ENCODE results near the gene RFX1.

Gene RFX1

DNA sequence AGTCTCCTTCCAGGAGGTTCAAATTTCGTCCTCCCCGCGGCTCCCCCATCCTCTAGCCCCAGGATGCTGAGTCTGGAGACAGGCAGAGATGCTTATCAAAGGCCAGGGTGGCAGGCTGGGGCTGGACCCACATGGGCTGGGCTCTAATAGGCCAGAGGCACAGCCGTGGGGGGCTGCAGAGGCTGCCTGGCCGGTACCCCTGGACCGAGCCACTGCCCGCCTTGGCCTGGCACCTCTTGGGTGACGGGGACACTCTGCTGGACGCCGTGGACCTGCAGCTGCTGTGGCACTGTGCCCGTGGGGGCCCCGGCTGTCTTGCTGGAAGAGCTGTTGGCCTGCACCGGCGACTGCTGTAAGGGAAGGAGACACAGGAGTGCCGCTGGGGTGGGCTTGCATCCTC lies 25.8 kb downstream of the RFX1 start:
- TF ChIP-seq, protein P1, sequence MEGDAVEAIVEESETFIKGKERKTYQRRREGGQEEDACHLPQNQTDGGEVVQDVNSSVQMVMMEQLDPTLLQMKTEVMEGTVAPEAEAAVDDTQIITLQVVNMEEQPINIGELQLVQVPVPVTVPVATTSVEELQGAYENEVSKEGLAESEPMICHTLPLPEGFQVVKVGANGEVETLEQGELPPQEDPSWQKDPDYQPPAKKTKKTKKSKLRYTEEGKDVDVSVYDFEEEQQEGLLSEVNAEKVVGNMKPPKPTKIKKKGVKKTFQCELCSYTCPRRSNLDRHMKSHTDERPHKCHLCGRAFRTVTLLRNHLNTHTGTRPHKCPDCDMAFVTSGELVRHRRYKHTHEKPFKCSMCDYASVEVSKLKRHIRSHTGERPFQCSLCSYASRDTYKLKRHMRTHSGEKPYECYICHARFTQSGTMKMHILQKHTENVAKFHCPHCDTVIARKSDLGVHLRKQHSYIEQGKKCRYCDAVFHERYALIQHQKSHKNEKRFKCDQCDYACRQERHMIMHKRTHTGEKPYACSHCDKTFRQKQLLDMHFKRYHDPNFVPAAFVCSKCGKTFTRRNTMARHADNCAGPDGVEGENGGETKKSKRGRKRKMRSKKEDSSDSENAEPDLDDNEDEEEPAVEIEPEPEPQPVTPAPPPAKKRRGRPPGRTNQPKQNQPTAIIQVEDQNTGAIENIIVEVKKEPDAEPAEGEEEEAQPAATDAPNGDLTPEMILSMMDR (IDR thresholded peaks at IDR 0.05; ENCODE audit: low read depth, low read length), result no peak

DNA sequence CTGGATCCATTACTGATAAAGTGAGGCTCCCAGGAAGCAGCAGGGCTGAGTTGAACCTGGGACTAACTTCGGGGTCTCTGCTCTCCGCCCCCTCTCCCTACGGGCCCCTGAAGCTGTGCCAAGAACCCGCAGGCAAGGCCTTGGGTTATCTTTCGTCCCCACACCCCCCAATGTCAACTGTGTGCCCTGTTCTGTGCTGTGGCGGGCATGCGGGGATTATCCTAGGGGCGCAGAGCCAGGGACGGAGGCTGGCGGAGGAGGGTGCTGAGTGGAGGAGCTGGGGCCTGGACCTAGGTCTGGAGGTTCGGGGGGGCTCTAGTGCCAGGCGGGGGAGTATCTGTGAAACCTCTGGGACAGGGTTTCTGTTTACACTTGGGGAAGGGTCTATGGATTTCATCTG lies 26.4 kb downstream of the RFX1 start:
- TF ChIP-seq, protein P1 (IDR thresholded peaks at IDR 0.05; ENCODE audit: low read depth, low read length), result no peak
- H3K4me3 ChIP-seq (ENCODE audit: low read depth, low read length), result no peak overlapping the region

More for the DNA sequence above, 25.8 kb downstream of the RFX1 start:
- H3K4me3 ChIP-seq (ENCODE audit: low read depth, low read length), result no peak overlapping the region

DNA sequence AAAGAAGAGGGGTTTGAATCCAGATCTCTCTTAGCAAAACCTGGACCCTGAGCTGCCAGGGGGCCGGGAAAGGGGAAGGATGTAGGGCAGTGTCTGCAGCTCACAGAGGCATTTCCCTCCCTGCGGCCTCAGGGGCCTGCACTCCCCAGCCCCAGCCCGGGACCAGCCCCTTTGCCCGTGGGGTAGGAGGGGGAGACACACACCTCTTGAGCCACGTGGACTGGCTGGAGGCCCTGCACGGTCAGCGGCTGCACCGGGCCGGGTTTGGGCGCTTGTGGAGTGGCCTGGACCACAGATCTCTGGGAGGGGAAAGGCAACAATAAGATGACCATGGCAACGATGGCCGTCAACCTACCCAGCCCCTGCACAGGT lies 26.9 kb downstream of the RFX1 start:
- TF ChIP-seq, protein P1 (IDR thresholded peaks at IDR 0.05; ENCODE audit: low read depth, low read length), result no peak
- no peak overlapping the region for H3K4me3 ChIP-seq (ENCODE audit: low read depth, low read length)

DNA sequence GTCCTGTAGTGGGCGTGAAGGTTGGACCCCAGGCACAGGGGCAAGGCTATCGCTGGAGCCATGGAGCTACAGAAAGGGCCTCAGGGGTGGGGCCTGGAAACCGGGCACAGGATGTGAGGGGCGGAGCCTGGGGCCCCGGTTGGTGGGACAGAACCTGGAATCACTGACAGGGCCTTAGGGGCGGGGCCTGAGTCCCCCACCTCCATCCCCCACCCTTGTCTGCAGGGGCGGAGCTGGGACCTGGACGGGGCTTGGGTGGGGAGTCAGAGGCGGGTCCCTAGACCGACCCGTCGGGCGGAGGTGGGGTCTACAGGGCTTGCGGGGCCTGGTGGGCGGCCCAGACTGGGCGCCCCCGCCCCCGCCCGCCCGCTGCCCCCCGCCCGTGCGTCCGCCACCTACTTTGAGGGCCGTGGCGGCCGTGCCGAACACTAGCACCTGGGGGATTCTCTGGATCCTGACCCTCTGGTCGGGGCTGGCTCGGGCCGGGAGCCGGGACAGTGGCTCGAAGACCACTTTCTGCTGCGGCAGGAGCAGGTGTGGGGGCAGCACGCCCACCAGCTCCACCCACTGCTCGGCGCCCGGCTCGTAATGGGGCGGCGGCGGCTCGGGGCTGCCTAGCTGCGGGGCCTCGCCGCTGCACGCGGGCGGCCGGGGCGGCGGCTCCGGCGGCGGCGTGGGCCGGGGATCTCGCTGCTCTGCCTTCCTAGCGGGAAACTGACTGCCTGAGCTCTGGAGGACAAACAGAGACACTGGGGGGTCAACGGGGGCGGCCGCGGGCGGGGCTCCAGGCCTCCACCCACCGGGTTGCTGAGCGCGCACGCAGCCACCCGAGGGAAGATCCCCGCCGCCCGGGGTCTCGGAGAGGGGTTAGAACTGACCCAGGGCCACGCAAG lies 27.5 kb downstream of the RFX1 start:
- no peak overlapping the region for H3K4me3 ChIP-seq (ENCODE audit: low read depth, low read length)
- TF ChIP-seq, protein P1 (IDR thresholded peaks at IDR 0.05; ENCODE audit: low read depth, low read length), result no peak

DNA sequence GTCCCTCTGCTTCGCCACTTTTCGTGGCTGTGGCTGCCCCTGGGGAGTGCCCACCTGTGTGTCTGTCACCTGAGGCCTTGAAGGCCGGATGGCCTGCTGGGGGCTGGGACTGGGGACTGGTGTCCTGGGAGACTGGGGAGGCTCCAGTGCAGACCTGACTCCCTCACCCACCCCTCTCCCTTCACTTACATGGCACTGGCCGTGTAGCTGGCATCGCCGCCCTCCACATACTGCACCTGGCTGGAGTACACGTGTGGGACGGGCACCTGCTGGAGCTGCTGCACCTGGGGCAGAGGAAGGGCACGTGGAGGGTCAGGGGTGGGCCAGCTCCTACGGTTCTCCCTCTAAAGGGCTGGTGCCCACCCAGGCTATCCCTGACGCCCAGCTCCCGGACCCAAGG lies 28.3 kb downstream of the RFX1 start:
- H3K4me3 ChIP-seq (ENCODE audit: low read depth, low read length), result no peak overlapping the region
- TF ChIP-seq, protein P1 (IDR thresholded peaks at IDR 0.05; ENCODE audit: low read depth, low read length), result no peak

DNA sequence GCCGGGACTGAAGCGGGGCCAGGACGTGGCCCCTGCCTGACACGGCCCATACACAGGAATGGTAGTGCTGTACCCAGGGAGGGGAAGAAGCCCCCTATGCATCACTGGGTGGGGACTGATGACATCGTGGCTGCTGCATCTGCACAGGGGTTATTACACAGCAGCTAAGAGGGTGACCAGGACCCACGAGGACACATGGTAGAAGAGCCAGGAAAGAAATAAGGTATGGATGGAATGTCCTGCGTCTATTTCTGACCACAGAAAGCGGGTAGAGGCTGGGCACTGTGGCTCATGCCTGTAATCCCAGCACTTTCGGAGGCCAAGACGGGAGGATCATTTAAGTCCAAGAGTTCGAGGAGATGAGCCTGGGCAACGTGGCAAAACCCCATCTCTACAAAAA lies 29.7 kb downstream of the RFX1 start:
- TF ChIP-seq, protein P1 (IDR thresholded peaks at IDR 0.05; ENCODE audit: low read depth, low read length), result no peak
- no peak overlapping the region for H3K4me3 ChIP-seq (ENCODE audit: low read depth, low read length)

DNA sequence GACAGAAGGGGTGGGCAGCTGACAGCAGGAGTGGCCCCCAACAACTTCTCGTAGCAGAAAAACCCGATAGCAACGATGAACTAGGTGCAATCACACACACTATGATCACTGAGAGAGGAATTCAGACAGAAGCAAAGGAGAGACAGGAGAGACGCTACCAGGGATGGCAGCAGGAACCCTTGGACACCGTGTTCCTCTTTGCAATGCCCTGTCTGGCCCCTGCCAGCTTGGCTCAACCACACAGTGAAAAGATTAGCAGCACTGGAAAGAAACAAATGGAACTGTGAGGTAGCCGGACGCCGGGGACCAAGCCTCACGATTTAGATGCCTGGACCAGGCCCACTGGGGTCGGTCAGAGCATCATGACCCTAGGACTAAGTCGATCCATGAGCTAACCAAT lies 30.2 kb downstream of the RFX1 start:
- H3K4me3 ChIP-seq (ENCODE audit: low read depth, low read length), result no peak overlapping the region
- TF ChIP-seq, protein P1 (IDR thresholded peaks at IDR 0.05; ENCODE audit: low read depth, low read length), result no peak

All from WI38 (cell line).